Activated CD8-positive, alpha-beta T cell treated with anti-CD3 and anti-CD28 coated beads, Interleukin-2, amount 10 ng/mL, durations not matched to agents 7 days and 5 days (primary cell): ENCODE results near the gene PLA2G4D. TPM values are rescaled to one million over a fixed set of nuclear protein-coding genes. Genes with fewer than 3 reads are reported as not detected.

Experiments
- ATAC-seq: fragments of 150-1000 bp; cut with Tn5 transposase; one replicate; pipeline ENCODE4 v1.10.0; 2021; ENCODE audit warnings: moderate library complexity
- CTCF ChIA-PET: fragments of 350-600 bp; sonication (Branson Sonifier 250); formaldehyde crosslinking; loops from one replicate; lab custom pipeline; 2021; ENCODE audit warnings: antibody characterized with exemption; lab: Charles Lee
- POLR2A ChIA-PET: fragments of 350-600 bp; sonication (Branson Sonifier 250); formaldehyde crosslinking; loops from one replicate; lab custom pipeline; 2021; ENCODE audit warnings: antibody characterized with exemption; lab: Charles Lee
- DNase-seq: peaks from one replicate; pipeline ENCODE4 v3.0.0-alpha.2; 2020
- H3K27ac Mint-ChIP-seq: one replicate; pipeline ENCODE4 v1.8.0; 2021; ENCODE audit warnings: mild to moderate bottlenecking, mixed read lengths
- H3K27me3 Mint-ChIP-seq: one replicate; pipeline ENCODE4 v1.8.0; 2021; ENCODE audit warnings: low read depth, mixed read lengths
- H3K36me3 Mint-ChIP-seq: one replicate; pipeline ENCODE4 v1.8.0; 2021; ENCODE audit warnings: low read depth, mixed read lengths
- H3K4me1 Mint-ChIP-seq: one replicate; pipeline ENCODE4 v1.8.0; 2021; ENCODE audit warnings: low read depth, mixed read lengths
- H3K4me3 Mint-ChIP-seq: one replicate; pipeline ENCODE4 v1.8.0; 2021; ENCODE audit warnings: mild to moderate bottlenecking, mixed read lengths
- H3K9me3 Mint-ChIP-seq: one replicate; pipeline ENCODE4 v1.8.0; 2022; ENCODE audit warnings: mixed read lengths; ENCODE audit not compliant: insufficient read depth
- total RNA-seq, 2 experiments: library from RNA; stranded (reverse); gene quantifications; one replicate each; pipeline ENCODE4 v1.2.3, GENCODE V29; 2021

The PLA2G4D gene
- total RNA-seq, 2 experiments from 2014 or later: not detected

DNA sequence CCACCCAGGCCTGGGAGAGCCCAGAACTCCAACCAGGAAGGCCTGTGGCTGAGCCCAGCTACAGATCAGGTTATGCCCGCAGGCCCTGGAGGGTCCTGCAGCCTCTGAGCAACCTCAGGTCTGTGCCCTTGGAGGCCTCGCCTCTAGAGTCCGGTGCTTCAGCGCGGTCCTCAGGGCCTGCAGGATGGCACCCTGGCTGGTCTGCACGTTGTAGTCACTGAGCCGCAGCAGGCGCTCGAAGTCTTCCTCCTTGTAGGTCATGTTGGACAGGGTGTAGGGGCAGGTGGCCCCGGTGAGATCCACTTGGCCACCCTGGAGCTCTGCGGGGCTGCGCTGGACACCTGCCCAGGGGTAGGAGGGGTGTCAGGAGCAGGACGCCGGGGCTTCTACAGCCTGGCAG, 25.8 kb downstream of the PLA2G4D start:
- CTCF ChIA-PET: no interaction called here
- Mint-ChIP-seq H3K27me3 (peaks cover 16% of the 10 kb centered on the region), H3K4me3 (no peak overlapping the region), H3K9me3 (peaks cover 4% of the 10 kb centered on the region), H3K36me3 (no peaks in the 10 kb centered on the region), H3K4me1 (peaks cover 3% of the 10 kb centered on the region), H3K27ac (no peak overlapping the region)
- no peak for ATAC-seq
- POLR2A ChIA-PET: no interaction called here
- DNase-seq: no peak

DNA sequence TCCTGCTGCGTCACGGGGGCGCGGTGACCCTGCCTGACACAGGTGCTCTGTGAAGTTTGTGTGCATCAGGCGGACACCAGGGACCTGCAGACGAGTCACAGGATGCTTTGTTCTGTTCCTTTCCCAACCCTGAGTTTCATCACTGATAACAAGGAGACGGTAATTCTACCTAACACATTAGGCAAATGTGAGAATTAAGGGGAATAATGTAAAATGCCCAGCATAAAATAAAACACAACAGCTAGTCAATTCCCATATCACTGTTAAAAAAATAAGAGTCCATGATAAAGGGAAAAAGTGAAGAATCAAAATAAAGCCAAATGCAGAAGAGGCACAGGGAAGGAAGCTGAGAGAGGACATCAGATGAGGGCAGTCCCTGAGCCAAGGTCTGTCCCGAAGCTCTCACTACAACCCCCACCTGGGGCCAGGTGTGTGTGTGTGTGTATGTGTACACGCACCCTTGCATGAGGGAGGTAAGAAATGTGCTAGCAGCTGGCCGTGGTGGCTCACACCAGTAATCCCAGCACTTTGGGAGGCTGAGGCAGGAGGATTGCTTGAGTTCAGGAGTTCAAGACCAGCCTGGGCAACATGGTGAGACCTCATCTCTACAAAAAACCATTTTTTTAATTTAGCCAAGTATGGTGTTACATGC, 27.5 kb downstream of the PLA2G4D start:
- no peak for DNase-seq
- Mint-ChIP-seq H3K36me3 (no peaks in the 10 kb centered on the region), H3K9me3 (peaks cover 4% of the 10 kb centered on the region), H3K4me3 (no peak overlapping the region), H3K27ac (no peak overlapping the region), H3K27me3 (peaks cover 16% of the 10 kb centered on the region), H3K4me1 (peaks cover 3% of the 10 kb centered on the region)
- ATAC-seq: no peak
- CTCF ChIA-PET: interaction anchor here (0.8 to 1.5 kb wide), 5 partner anchors 10 to 77 kb away, joined by 3 to 5 read pairs (median 3); no protein-coding TSS in a partner anchor
- POLR2A ChIA-PET: no interaction called here

DNA sequence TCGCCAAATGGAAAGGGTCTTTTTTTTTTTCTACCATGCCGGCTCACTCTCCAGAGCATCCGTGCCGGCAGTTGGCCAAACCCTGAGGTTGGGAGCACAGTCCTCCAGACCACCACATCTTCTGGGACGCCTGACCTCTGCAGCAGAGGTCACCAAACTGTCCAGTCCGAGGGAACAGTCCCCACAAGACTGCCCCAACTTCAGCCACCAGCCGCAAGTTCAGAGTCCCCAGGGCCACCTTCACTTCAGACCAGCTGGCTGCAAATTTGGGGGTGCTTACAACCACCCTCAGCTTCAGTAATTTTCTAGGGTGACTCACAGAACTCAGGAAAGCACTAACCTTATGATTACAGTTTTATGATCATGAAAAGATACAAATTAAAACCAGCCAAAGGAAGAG, 28.9 kb downstream of the PLA2G4D start:
- H3K36me3 Mint-ChIP-seq: no peaks in the 10 kb centered on the region
- peaks cover 4% of the 10 kb centered on the region for H3K9me3 Mint-ChIP-seq
- peaks cover 16% of the 10 kb centered on the region for H3K27me3 Mint-ChIP-seq
- no peak overlapping the region for H3K27ac Mint-ChIP-seq
- CTCF ChIA-PET: interaction anchor here (1.1 to 3.3 kb wide), 4 partner anchors 19 to 319 kb away, joined by 3 to 15 read pairs (median 3); no protein-coding TSS in a partner anchor
- H3K4me1 Mint-ChIP-seq: peaks cover 3% of the 10 kb centered on the region
- DNase-seq (no peak), ATAC-seq (no peak)
- no peak overlapping the region for H3K4me3 Mint-ChIP-seq
- POLR2A ChIA-PET: no interaction called here

DNA sequence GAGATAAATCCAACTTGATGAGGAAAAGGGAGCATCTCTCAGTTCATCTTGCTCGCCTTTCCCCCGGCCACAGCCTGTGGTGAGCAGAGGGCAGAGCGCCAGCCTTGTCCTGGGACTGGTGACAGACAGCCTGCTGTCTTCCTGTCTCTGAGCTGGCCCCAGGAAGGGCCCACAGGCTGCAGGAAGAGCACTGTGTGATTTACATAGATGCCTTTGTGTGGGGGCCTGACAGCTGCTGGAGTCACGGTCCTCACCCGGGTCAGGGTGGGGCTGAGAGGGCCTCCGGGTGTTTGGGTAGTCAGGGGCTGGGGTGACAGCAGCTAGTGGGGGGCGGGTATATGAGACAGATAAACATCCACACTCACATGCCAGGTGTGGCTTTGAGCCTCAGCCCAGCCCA, 29.3 kb downstream of the PLA2G4D start:
- Mint-ChIP-seq H3K27ac (no peak overlapping the region), H3K4me1 (peaks cover 6% of the 10 kb centered on the region), H3K9me3 (peaks cover 4% of the 10 kb centered on the region), H3K27me3 (peaks cover 16% of the 10 kb centered on the region), H3K36me3 (no peaks in the 10 kb centered on the region), H3K4me3 (no peak overlapping the region)
- ChIA-PET CTCF (interaction anchor here (1.1 to 3.3 kb wide), 4 partner anchors 20 to 320 kb away, joined by 3 to 15 read pairs (median 3); no protein-coding TSS in a partner anchor), POLR2A (no interaction called here)
- ATAC-seq (peak; percentile 54), DNase-seq (no peak)

DNA sequence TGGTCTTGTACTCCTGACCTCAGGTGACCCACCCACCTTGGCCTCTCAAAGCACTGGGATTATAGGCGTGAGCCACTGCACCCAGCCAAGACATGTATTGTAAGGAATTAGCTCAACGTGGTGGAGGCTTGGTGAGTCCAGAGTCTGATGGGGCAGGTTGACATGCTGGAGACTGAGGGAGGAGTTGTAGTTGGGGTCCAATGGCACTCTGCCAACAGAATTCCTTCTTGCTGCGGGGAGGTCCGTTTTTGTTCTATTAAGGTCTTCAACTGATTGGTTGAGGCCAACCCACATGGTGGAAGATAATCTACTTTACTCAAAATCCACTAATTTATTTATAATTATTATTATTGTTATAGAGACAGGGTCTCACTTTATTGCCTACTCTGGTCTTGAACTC, 30.1 kb downstream of the PLA2G4D start:
- H3K4me3 Mint-ChIP-seq: no peak overlapping the region
- CTCF ChIA-PET: interaction anchor here (1.4 to 3.3 kb wide), 2 partner anchors 21 to 74 kb away, joined by 3 to 15 read pairs; no protein-coding TSS in a partner anchor
- no peak overlapping the region for H3K27ac Mint-ChIP-seq
- no peak for ATAC-seq
- DNase-seq: no peak
- peaks cover 8% of the 10 kb centered on the region for H3K4me1 Mint-ChIP-seq
- POLR2A ChIA-PET: no interaction called here
- H3K9me3 Mint-ChIP-seq: peaks cover 4% of the 10 kb centered on the region
- no peaks in the 10 kb centered on the region for H3K36me3 Mint-ChIP-seq
- H3K27me3 Mint-ChIP-seq: peaks cover 17% of the 10 kb centered on the region

DNA sequence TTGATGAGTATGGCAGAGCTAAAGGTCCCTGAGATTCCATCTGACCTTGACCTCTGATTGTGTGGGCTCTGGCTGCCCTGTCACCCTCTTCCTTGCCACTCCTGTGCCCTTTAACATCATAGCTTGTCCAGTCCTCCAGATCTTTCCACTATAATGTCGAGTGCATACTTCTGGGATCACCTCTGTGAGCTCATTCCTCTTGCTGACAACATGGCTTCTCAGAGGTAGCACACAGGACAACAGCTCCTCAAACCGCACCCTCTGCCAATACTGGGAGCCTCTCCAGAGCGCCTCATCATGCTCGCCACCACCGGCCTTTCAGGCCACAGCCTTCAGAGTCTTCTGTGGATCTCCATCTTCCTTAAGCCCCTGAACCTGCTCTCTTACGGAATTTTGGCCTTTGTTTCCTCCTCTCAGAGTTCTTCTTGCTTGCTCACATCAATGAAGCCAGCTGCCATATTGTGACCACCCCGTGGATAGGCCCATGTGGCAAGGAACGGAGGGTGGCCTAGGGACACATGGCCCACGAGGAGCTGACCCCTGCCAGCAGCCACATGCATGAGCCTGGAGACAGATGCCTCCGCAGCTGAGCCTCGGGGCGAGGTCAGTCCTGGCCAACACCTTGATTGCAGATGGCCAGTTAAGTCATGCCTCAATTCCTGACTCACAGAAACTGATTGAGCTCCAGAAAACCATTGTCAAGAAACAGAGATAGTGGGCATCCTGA, 31.1 kb downstream of the PLA2G4D start:
- ATAC-seq: no peak

DNA sequence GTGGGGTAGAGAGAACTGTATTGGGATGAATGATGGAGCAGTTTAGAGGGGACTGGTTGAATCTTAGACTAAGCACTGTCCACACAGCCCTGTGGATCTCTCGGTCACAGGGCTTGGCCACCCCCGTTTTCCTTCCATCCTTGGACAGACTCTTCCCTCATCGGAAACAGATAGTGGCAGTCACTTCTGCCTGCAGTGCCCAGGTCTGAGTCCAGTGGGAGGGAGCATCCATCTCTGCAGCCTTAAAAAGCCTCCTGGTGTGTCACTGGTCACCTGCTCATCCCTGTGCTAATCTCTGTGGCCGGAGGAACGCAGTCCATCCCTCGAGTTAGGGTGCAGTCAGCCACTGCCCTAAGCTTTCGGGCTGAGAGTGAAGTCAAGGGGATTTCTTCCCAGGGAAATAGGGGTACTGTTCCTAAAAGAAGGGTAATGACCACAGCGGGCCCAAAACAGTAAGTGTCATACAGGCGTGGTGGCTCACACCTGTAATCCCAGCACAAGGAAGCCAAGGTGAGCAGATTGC, 32.0 kb downstream of the PLA2G4D start:
- ATAC-seq: no peak
- Mint-ChIP-seq H3K4me1 (peaks cover 9% of the 10 kb centered on the region), H3K27me3 (peaks cover 25% of the 10 kb centered on the region), H3K9me3 (no peaks in the 10 kb centered on the region), H3K27ac (no peak overlapping the region), H3K36me3 (no peaks in the 10 kb centered on the region), H3K4me3 (no peak overlapping the region)
- DNase-seq: no peak
- CTCF ChIA-PET: interaction anchor here (0.7 to 3.8 kb wide), 5 partner anchors 18 to 75 kb away, joined by 3 to 29 read pairs (median 8); no protein-coding TSS in a partner anchor
- POLR2A ChIA-PET: interaction anchor here (0.6 kb wide), 1 partner anchor 251 kb away, joined by 3 read pairs; no protein-coding TSS in a partner anchor

More for the DNA sequence above, 31.1 kb downstream of the PLA2G4D start:
- ChIA-PET POLR2A (no interaction called here), CTCF (interaction anchor here (1.4 to 3.3 kb wide), 2 partner anchors 22 to 74 kb away, joined by 8 to 15 read pairs; no protein-coding TSS in a partner anchor)
- H3K36me3 Mint-ChIP-seq: no peaks in the 10 kb centered on the region
- no peak for DNase-seq
- H3K27me3 Mint-ChIP-seq: peaks cover 20% of the 10 kb centered on the region
- H3K4me3 Mint-ChIP-seq: no peak overlapping the region
- H3K4me1 Mint-ChIP-seq: peaks cover 8% of the 10 kb centered on the region
- H3K9me3 Mint-ChIP-seq: peaks cover 4% of the 10 kb centered on the region
- H3K27ac Mint-ChIP-seq: no peak overlapping the region

DNA sequence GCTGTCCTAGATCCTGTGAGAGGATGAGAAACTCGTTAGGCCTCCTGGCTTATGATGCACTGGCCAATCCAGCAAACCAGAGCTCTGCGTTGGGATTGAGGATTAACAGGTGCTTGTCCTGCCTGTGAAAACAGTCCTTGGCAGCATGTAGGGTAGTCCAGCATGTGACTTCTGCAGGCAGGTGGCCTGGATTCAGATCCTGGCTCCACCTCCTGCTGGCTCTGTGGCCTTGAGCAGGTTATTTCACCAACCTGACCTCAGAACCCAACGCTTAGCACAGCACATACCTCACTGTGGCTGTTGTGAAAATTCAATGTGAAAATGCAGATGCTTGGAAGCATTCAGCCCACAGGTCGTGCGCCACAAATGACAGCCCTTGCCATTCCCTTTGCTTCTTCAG, 33.6 kb downstream of the PLA2G4D start:
- no peak overlapping the region for H3K27ac Mint-ChIP-seq
- ATAC-seq (no peak), DNase-seq (no peak)
- CTCF ChIA-PET: interaction anchor here (0.6 to 3.8 kb wide), 7 partner anchors 9 to 158 kb away, joined by 3 to 29 read pairs (median 5); no protein-coding TSS in a partner anchor
- peaks cover 30% of the 10 kb centered on the region for H3K27me3 Mint-ChIP-seq
- H3K4me1 Mint-ChIP-seq: peaks cover 17% of the 10 kb centered on the region
- no peaks in the 10 kb centered on the region for H3K9me3 Mint-ChIP-seq
- H3K4me3 Mint-ChIP-seq: no peak overlapping the region
- no peaks in the 10 kb centered on the region for H3K36me3 Mint-ChIP-seq
- POLR2A ChIA-PET: no interaction called here

DNA sequence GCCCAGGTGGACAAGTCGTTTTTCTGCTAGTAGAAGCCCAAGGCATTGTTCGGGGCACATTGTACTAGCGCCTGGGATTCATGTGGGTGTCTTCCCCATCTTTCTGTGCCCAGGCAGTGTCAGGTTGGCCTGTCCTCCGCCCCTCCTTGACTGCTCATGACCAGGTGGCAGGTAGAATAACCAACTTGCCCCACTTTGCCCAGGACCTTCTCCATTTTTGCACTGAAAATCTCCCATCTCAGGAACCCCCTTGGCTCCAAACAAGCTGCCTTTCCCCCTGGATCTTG, 33.9 kb downstream of the PLA2G4D start:
- no peaks in the 10 kb centered on the region for H3K36me3 Mint-ChIP-seq
- peaks cover 31% of the 10 kb centered on the region for H3K27me3 Mint-ChIP-seq
- CTCF ChIA-PET: interaction anchor here (0.6 to 3.8 kb wide), 6 partner anchors 8 to 158 kb away, joined by 3 to 29 read pairs (median 5); no protein-coding TSS in a partner anchor
- H3K9me3 Mint-ChIP-seq: no peaks in the 10 kb centered on the region
- POLR2A ChIA-PET: no interaction called here
- H3K4me1 Mint-ChIP-seq: peaks cover 17% of the 10 kb centered on the region
- H3K4me3 Mint-ChIP-seq: no peak overlapping the region
- no peak for ATAC-seq
- DNase-seq: no peak
- no peak overlapping the region for H3K27ac Mint-ChIP-seq

DNA sequence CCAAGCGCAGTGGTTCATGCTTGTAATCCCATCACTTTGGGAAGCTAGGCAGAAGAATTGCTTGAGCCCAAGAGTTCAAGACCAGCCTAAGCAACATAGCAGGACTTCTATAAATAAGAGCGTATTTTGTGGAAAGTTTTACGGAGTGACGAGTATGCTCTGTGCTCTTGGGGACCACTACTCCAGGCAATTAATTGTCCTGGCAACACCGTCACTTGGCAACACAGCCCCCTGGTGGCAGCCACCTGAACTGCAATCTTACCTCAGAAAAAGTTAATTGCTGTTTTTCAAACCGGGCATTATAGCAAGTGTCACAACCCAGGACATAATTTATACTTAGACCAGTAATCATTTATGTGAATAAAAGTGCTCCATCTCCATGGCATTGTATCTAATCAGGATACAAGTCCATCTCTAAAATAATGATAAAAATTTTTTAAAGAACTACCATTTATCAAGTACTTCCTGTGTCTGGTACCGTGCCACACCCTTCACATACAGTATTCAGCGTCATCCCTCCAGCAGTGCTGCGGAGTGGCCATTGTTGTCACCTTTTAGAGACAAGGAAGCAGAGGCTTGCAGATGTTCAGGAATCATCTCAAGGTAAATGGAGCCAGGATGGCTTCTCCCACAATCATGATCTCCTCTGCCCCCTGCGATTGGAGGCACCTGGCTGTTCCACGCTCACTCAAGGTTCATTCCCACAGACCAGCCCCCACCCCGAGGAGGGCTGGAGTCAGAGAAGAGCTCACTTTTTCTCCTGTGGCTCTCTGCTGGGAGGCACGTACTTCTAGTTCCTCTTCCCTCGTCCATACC, 34.5 kb downstream of the PLA2G4D start:
- Mint-ChIP-seq H3K27me3 (peaks cover 31% of the 10 kb centered on the region), H3K9me3 (no peaks in the 10 kb centered on the region), H3K36me3 (no peaks in the 10 kb centered on the region), H3K4me3 (no peak overlapping the region), H3K4me1 (peaks cover 14% of the 10 kb centered on the region), H3K27ac (no peak overlapping the region)
- peak; percentile 50 for ATAC-seq
- ChIA-PET CTCF (interaction anchor here (0.6 to 3.8 kb wide), 6 partner anchors 8 to 157 kb away, joined by 3 to 29 read pairs (median 5); no protein-coding TSS in a partner anchor), POLR2A (no interaction called here)
- DNase-seq: peak; percentile 79

DNA sequence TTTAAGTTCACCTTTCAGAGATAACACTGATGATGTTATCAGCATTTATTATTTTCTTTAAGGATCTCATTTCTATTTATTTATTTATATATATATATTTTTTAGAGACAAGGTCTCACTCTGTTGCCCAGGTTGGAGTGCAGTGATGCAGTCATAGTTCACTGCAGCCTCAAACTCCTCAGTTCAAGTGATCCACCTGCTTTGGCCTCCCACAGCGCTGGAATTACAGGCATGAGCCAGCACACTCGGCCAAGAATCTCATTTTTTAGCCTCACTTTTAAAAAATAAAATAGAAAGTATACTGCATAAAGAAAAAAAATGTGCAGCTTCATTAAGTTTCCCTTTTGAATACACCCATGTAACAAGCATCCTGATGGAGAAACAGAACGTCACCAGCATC, 35.6 kb downstream of the PLA2G4D start:
- peaks cover 14% of the 10 kb centered on the region for H3K4me1 Mint-ChIP-seq
- CTCF ChIA-PET: interaction anchor here (0.7 to 3.8 kb wide), 2 partner anchors 22 to 69 kb away, joined by 3 to 29 read pairs; no protein-coding TSS in a partner anchor
- DNase-seq: no peak
- H3K9me3 Mint-ChIP-seq: no peaks in the 10 kb centered on the region
- H3K4me3 Mint-ChIP-seq: no peak overlapping the region
- no peaks in the 10 kb centered on the region for H3K36me3 Mint-ChIP-seq
- POLR2A ChIA-PET: no interaction called here
- H3K27ac Mint-ChIP-seq: no peak overlapping the region
- H3K27me3 Mint-ChIP-seq: peaks cover 33% of the 10 kb centered on the region
- ATAC-seq: no peak
